Thymus (tissue), 11 donors: ENCODE measurements around the gene PDK2. TPM values are rescaled to one million over a fixed set of nuclear protein-coding genes. Genes with fewer than 3 reads are reported as not detected.

Source experiments
- DNase-seq, 9 donors: peaks; one replicate each; pipeline ENCODE4 v3.0.0-alpha.2; 2013; ENCODE audit warnings: low spot score in 9 of 9, low read depth in 6 of 9, missing footprints in 1 of 9
- H3K27ac ChIP-seq, 2 donors: one replicate each; pipeline ENCODE4 v1.5.1; 2013; ENCODE audit warnings: control low read depth in 1 of 2, low read depth in 1 of 2, low read length in 1 of 2, mild to moderate bottlenecking in 1 of 2, moderate library complexity in 1 of 2
- H3K27me3 ChIP-seq, 2 donors: one replicate each; pipeline ENCODE4 v1.5.1; 2013; ENCODE audit warnings: low read length in 1 of 2; ENCODE audit not compliant: control insufficient read depth in 2 of 2, insufficient read depth in 1 of 2
- H3K36me3 ChIP-seq, 2 donors: one replicate each; pipeline ENCODE4 v1.5.1; 2013; ENCODE audit warnings: low read length in 1 of 2, mild to moderate bottlenecking in 1 of 2, moderate library complexity in 1 of 2; ENCODE audit not compliant: control insufficient read depth in 2 of 2, insufficient read depth in 2 of 2
- H3K4me1 ChIP-seq, 2 donors: one replicate each; pipeline ENCODE4 v1.5.1; 2013; ENCODE audit warnings: low read length in 2 of 2; ENCODE audit not compliant: control insufficient read depth in 2 of 2, insufficient read depth in 2 of 2
- H3K4me3 ChIP-seq, 2 donors: one replicate each; pipeline ENCODE4 v1.5.1; 2013; ENCODE audit warnings: low read length in 2 of 2, control low read depth in 1 of 2, mild to moderate bottlenecking in 1 of 2
- H3K9me3 ChIP-seq, 2 donors: one replicate each; pipeline ENCODE4 v1.5.1; 2013; ENCODE audit warnings: low read length in 1 of 2, mild to moderate bottlenecking in 1 of 2; ENCODE audit not compliant: control insufficient read depth in 2 of 2, insufficient read depth in 1 of 2
- WGBS: extraction: QIAGEN DNeasy Blood & Tissue Kit; methylation state at CpG from one replicate; pipeline ENCODE4 v1.1.7; 2013; 5-methylcytosine and 5-hydroxymethylcytosine counted together
- polyA plus RNA-seq: library from polyadenylated mRNA; stranded (reverse); fragments of 200-250 nt; gene quantifications from one replicate; pipeline ENCODE4 v1.2.3, GENCODE V29; 2013
- total RNA-seq: library from RNA; stranded (reverse); fragments of 120-200 nt; gene quantifications from one replicate; pipeline ENCODE4 v1.2.4, GENCODE V29; 2013
- donor health status: healthy.

PDK2 gene
- total and polyA plus RNA-seq, 2 donors, result 10.7 to 14.5 TPM

DNA sequence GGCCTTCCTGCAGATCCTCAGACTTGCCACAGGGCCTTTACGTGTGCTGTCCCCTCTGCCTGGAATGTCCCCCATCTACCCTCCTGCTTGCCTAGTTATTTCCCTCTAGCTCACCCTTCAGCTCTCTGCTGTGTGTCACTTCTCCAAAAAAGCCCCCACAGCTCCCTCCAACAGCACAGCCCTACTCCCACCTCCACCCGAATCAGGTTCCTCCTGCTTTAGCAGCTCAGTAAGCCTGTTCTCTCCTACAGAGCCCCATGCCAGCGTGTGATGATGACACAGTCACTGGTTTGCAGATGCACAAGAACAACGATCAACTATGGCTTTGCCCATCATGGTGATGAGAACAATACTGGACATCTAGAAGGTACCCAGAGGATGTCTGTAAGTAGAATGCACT, 41.9 kb downstream of the PDK2 start:
- H3K27me3 ChIP-seq, result peaks cover 1 to 3% of the 10 kb centered on the region in 2 donors
- DNase-seq, result no peak
- peaks cover 2 to 13% of the 10 kb centered on the region in 2 donors for H3K4me1 ChIP-seq
- no peak overlapping the region for H3K27ac ChIP-seq
- 99% methylated on average over 4 of the region's 4 CpGs for WGBS
- H3K9me3 ChIP-seq, result no peaks in the 10 kb centered on the region
- no peak overlapping the region for H3K4me3 ChIP-seq
- H3K36me3 ChIP-seq, result peaks cover 76 to 80% of the 10 kb centered on the region in 2 donors

DNA sequence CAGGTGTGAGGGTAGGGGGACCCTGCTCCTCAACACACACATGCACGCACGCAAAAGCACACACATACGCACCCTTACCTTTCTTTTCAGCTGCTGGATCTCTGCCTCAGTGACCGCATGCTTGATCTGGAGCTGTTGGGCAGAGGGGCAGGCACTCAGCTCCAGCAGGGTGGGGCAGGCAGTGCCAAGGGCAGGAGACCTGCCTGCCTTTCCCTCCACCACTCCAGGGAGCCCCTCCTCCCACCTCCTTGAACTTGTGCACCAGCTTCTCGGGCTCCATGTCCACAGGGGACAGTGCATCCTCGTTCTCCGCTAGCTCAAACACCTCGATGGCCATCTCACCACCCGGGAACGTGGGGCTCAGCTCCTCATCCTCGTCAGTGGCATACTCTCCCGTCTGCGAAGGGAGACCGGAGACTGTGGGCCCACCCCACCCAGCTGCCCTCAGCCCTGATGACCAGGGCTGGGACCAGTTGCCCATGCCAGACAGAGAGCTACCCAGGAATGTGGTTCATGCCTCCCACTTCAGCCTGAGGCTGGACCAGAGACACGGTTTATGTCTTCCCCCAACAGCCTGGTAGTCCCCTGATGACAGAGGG, 44.1 kb downstream of the PDK2 start:
- no peaks in the 10 kb centered on the region for H3K27me3 ChIP-seq
- peaks cover 2 to 13% of the 10 kb centered on the region in 2 donors for H3K4me1 ChIP-seq
- H3K4me3 ChIP-seq, result no peak overlapping the region
- H3K27ac ChIP-seq, result no peak overlapping the region
- H3K9me3 ChIP-seq, result no peaks in the 10 kb centered on the region
- DNase-seq, result no peak
- 93% methylated on average over 15 of the region's 15 CpGs for WGBS
- peaks cover 92 to 100% of the 10 kb centered on the region in 2 donors for H3K36me3 ChIP-seq

DNA sequence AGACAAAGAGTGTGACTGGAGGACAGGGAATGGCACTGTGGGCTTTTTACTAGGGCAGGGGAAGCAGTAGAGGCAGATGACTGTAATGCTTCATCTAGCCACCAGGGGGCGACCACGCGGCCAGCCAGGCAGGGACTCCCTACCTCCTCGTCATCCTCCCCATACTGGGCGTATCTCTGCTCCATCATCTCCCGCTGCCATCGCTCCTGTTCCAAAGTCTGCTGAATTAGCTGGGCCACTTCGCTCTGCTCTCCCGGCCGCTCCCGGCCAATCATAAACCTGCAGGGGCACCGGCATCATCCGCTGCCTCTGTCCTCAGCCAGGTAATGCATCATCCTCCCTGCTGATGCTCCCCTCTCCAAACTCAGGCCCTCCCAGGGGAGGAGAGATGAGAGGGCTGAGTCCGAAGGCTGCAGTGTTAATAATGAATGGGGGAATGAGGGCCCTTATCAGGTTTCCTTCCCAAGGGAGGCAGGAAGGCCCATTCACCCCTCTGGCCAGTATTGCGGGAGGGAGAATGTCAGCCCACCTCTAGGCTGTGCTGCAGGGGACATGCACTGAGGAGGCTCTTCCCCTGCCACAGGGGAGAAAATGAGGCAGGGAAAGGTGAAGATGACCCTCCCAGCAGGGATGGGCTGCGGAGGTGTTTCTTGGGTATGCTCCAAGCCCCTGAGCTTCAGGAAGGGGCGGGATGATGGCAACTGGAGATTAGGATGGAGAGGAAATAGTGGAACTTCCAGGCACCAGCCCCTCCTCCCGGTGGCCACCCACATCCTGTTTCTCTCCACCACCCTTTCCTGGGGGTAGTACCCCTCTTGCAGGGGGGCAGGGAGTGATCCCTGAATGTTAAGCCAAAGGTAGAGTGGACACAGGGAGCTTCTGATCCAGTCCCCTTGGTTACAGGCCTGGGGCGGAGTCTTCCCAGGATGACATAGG, 45.1 kb downstream of the PDK2 start:
- WGBS, result 40% methylated on average over 19 of the region's 19 CpGs

DNA sequence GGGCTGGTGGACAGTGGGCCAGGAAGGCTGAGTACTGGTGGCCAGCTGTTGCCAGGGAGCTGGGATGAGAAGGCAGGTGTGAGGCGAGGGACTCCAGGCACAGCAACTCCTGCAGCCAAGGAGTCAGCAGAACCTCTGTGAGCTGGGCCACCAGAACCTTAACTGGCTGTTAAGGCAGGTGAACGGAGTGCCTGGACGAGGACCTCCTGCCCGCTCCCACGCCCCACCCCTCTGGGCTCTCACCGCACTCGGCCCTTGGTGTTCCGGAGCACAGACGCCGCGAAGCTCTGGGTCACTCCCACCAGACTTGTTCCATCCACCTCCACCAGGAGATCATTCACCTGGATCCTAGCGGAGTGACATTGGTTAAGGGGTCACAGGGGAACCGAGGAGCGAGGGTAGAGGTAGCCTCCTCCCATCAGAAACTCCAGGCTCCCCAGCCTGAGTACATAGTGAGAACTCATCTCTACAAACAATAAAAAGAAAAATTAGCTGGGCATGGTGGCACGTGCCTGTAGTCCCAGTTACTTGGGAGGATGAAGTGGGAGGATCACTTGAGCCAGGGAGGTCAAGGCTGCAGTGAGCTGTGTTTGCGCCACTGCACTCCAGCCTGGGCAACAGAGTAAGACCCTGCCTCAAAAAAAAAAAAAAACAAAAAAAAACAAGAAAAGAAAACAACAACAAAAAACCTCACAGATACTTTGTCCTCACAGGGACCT, 46.0 kb downstream of the PDK2 start:
- 96% methylated on average over 16 of the region's 16 CpGs for WGBS
- peaks cover 2 to 13% of the 10 kb centered on the region in 2 donors for H3K4me1 ChIP-seq
- H3K27me3 ChIP-seq, result no peaks in the 10 kb centered on the region
- peaks cover 93 to 97% of the 10 kb centered on the region in 2 donors for H3K36me3 ChIP-seq
- DNase-seq, result no peak
- no peaks in the 10 kb centered on the region for H3K9me3 ChIP-seq
- no peak overlapping the region for H3K4me3 ChIP-seq
- H3K27ac ChIP-seq, result peak overlapping the region in 1 of 2 donors; percentile 25

More for the DNA sequence above, 45.1 kb downstream of the PDK2 start:
- Histone ChIP-seq H3K4me1 (peaks cover 2 to 13% of the 10 kb centered on the region in 2 donors), H3K9me3 (no peaks in the 10 kb centered on the region), H3K27ac (peak overlapping the region in 1 of 2 donors; percentile 46), H3K27me3 (no peaks in the 10 kb centered on the region), H3K4me3 (no peak overlapping the region), H3K36me3 (peaks cover 94 to 100% of the 10 kb centered on the region in 2 donors)
- DNase-seq, result peak in 3 of 9 donors; percentile 58 to 72 (median 63)

DNA sequence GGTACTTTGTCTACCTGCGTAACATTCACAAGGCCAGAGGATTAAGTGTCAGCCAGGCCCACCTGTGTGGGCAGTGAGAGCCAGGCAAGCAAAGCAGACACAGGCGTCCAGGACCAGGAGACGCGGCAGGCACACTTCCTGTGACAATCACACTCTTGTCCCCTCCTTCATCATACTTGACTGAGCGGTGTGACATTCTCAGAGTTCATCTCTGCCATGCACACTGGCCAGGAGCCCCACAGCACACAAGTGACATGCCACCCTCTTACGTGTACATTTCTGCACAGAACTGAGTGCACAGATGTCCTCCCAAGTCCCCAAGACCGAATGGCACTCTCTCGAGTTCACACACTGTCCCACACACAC, 46.6 kb downstream of the PDK2 start:
- no peak overlapping the region for H3K27ac ChIP-seq
- H3K9me3 ChIP-seq, result no peaks in the 10 kb centered on the region
- DNase-seq, result no peak
- H3K36me3 ChIP-seq, result peaks cover 87 to 92% of the 10 kb centered on the region in 2 donors
- no peaks in the 10 kb centered on the region for H3K27me3 ChIP-seq
- WGBS, result 83% methylated on average over 8 of the region's 8 CpGs
- H3K4me1 ChIP-seq, result peaks cover 2 to 18% of the 10 kb centered on the region in 2 donors
- no peak overlapping the region for H3K4me3 ChIP-seq

DNA sequence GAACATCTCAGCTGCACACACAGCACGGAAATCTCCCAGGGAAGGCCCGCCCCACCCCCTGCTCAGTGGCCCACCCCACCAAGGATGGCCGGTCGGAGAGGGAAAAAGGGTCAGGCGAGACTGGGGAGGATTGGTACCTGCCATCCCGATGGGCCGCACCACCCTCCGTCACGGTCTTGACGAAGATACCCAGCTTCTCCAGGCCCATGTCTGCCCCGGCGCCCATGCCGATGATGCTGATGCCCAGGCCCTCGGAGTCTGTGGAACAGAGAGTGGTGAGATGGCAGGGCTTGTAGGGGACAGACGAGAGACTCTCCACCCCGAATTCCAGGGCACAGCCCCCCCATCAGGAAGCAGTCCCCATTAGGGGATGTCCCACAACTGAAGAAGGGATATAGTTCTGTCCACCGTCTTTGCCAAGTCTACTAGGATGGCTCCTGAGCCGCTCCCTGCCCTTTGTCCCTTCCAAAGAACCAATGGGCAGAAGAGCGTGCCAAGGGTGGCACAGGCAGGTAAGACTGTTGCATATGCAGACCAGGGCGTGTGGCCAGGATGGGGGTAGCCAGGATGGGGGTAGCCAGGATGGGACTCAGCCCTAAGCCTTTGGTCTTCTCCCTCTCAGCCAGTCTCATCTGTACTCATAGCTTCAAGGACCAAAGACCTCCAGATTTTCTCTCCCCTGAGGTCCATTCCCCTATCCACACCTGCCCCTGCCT, 48.5 kb downstream of the PDK2 start:
- H3K4me1 ChIP-seq, result peaks cover 15 to 37% of the 10 kb centered on the region in 2 donors

DNA sequence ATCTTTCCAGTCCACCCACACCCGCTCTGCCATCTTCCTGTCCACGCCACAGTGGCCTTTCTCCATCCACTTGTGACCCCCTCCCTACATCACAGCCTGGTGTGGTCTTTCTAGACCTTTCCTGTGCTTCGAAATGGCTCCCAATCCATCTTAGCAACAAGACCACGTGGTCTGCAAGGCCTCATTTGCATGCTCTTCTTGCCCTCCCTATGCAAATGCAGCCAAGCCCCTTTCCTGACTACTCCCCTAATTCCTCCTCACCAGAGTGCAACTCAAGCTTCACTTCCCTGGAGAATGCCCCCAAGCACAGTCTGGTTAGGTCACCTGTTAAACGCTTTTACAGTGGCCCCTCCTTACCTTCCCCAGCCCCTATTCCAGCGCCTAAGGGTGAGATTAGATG, 49.2 kb downstream of the PDK2 start:
- 94% methylated on average over 6 of the region's 6 CpGs for WGBS
- H3K36me3 ChIP-seq, result peaks cover 61 to 65% of the 10 kb centered on the region in 2 donors
- H3K4me1 ChIP-seq, result peaks cover 15 to 42% of the 10 kb centered on the region in 2 donors
- H3K9me3 ChIP-seq, result no peaks in the 10 kb centered on the region
- peaks cover 0 to 4% of the 10 kb centered on the region in 2 donors for H3K27me3 ChIP-seq
- H3K4me3 ChIP-seq, result no peak overlapping the region
- DNase-seq, result no peak
- no peak overlapping the region for H3K27ac ChIP-seq

More for the DNA sequence above, 48.5 kb downstream of the PDK2 start:
- no peaks in the 10 kb centered on the region for H3K9me3 ChIP-seq
- H3K36me3 ChIP-seq, result peaks cover 68 to 73% of the 10 kb centered on the region in 2 donors
- H3K4me3 ChIP-seq, result no peak overlapping the region
- no peak for DNase-seq
- no peak overlapping the region for H3K27ac ChIP-seq
- WGBS, result 96% methylated on average over 20 of the region's 20 CpGs
- no peaks in the 10 kb centered on the region for H3K27me3 ChIP-seq

DNA sequence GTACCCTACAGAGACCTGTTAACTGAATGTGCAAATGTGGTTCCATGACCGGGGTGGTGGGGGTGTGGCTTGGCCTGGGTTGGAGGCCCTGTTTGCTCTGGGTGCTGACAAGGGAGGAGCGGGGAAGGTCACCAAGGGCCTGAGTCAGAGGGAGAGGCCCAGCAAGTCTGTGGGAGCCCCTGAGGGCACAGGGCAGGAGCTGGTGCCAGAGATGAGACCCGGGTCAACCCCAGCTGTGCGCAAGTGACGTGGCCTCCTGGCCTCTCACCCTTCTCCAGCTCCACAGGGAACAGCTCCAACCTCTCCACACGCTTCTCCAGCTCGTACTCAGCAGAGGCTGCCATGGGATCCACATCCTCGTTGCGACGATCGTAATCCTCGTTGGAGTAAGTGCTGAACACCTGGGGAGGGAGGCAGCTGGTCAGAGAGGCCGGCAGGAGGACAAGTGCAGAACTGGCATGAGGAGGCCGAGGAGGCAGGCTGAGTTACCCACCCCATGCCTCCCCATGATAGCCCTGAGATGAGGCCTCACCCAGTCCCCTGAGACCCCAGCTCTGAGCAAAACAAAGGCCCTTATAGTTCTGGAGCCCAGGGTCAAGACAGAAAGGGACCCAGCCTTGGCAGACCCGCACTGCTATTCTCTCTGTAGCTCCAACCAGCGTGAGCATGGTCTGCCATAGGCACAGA, 49.8 kb downstream of the PDK2 start:
- no peak overlapping the region for H3K27ac ChIP-seq
- no peak overlapping the region for H3K4me3 ChIP-seq
- WGBS, result 95% methylated on average over 16 of the region's 16 CpGs
- H3K36me3 ChIP-seq, result peaks cover 56 to 59% of the 10 kb centered on the region in 2 donors
- H3K27me3 ChIP-seq, result peaks cover 0 to 5% of the 10 kb centered on the region in 2 donors
- no peaks in the 10 kb centered on the region for H3K9me3 ChIP-seq
- DNase-seq, result no peak
- peaks cover 15 to 42% of the 10 kb centered on the region in 2 donors for H3K4me1 ChIP-seq
